ENCODE measurements around the gene PMPCA. TPM values are rescaled to one million over a fixed set of nuclear protein-coding genes. Genes with fewer than 3 reads are reported as not detected.

The PMPCA gene
- total and polyA plus RNA-seq, 2 donors (not counting 3 experiments of a cell fraction or from before 2014, with no cell fraction given), result 69.0 to 75.3 TPM

- intact Hi-C loops (cut with micrococcal nuclease), result no loop called here
- Histone ChIP-seq H3K4me2 (ENCODE audit: insufficient read depth, low read length) (no peak overlapping the region), H3K4me1 (ENCODE audit: control insufficient read depth, extremely low read depth, insufficient read depth, low read length) (no peaks in the 10 kb centered on the region), H4K20me1 (replicated peaks; ENCODE audit: control insufficient read depth, extremely low read depth, insufficient read depth, low read length) (no peaks in the 10 kb centered on the region), H3K9ac (replicated peaks; ENCODE audit: extremely low read depth, insufficient read depth, low read length) (no peak overlapping the region), H3K36me3 (ENCODE audit: control insufficient read depth in 2 of 2, extremely low read depth in 1 of 2, insufficient read depth in 2 of 2, low read length in 2 of 2) (peaks cover 4 to 56% of the 10 kb centered on the region in 2 experiments), H3K9me3 (replicated peaks; ENCODE audit: control insufficient read depth, insufficient read depth, low read length) (no peaks in the 10 kb centered on the region), H3K9me1 (replicated peaks; ENCODE audit: control insufficient read depth, extremely low read depth, insufficient read depth, low read length) (no peaks in the 10 kb centered on the region), H2AFZ (ENCODE audit: low read depth, low read length) (no peak overlapping the region), H3K4me3 (replicated peaks in 1 of 3; ENCODE audit: insufficient read depth in 1 of 3, low read depth in 1 of 3, low read length in 3 of 3) (no peak overlapping the region), H3K27me3 (ENCODE audit: control insufficient read depth in 2 of 2, insufficient read depth in 2 of 2, low read length in 2 of 2) (no peaks in the 10 kb centered on the region), H3K79me2 (ENCODE audit: control insufficient read depth, insufficient read depth, low read length) (no peaks in the 10 kb centered on the region), H3K27ac (ENCODE audit: insufficient read depth, low read depth, low read length) (no peak overlapping the region)
- TF ChIP-seq MAX (IDR thresholded peaks at IDR 0.05; ENCODE audit: insufficient read depth, insufficient read length) (no peak), GATA2 (IDR thresholded peaks at IDR 0.05; ENCODE audit: insufficient read depth, insufficient read length, low read depth, low read length) (no peak), JUN (IDR thresholded peaks at IDR 0.05; ENCODE audit: borderline replicate concordance, insufficient read depth, insufficient read length, low read depth) (no peak), POLR2A (IDR thresholded peaks at IDR 0.05; ENCODE audit: low read depth, low read length) (no peak), POLR2AphosphoS5 (IDR thresholded peaks at IDR 0.05; ENCODE audit: insufficient read depth, low read depth, low read length) (no peak), MYC (IDR thresholded peaks at IDR 0.05; ENCODE audit: low read depth, low read length) (no peak), FOS (IDR thresholded peaks at IDR 0.05; ENCODE audit: borderline replicate concordance, insufficient read depth, low read length) (no peak), EZH2 (IDR thresholded peaks at IDR 0.05; ENCODE audit: borderline replicate concordance, low read depth, low read length, severe bottlenecking) (no peak)
- TF ChIP-seq, protein P1, sequence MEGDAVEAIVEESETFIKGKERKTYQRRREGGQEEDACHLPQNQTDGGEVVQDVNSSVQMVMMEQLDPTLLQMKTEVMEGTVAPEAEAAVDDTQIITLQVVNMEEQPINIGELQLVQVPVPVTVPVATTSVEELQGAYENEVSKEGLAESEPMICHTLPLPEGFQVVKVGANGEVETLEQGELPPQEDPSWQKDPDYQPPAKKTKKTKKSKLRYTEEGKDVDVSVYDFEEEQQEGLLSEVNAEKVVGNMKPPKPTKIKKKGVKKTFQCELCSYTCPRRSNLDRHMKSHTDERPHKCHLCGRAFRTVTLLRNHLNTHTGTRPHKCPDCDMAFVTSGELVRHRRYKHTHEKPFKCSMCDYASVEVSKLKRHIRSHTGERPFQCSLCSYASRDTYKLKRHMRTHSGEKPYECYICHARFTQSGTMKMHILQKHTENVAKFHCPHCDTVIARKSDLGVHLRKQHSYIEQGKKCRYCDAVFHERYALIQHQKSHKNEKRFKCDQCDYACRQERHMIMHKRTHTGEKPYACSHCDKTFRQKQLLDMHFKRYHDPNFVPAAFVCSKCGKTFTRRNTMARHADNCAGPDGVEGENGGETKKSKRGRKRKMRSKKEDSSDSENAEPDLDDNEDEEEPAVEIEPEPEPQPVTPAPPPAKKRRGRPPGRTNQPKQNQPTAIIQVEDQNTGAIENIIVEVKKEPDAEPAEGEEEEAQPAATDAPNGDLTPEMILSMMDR (IDR thresholded peaks at IDR 0.05; ENCODE audit: extremely low read depth in 1 of 2, insufficient read depth in 1 of 2, low read depth in 1 of 2, low read length in 2 of 2), result no peak
- POLR2A ChIA-PET, result no interaction called here
- BruUV-seq (replicated peaks), result no TSS peak
- no peak for DNase-seq (ENCODE audit: low read depth, low spot score)
- dilution Hi-C loops (cut with MboI; ENCODE audit: extremely low pct_ligation_motif_present, low sequenced_read_pairs), result no loop called here
- CTCF ChIA-PET, result no interaction called here
- no peak for FAIRE-seq
Observed at GRCh38 chr9:136381966-136382513, 28.4 kb upstream of the PMPCA start.

Data from endothelial cell of umbilical vein (primary cell).